ENCODE measurements around the gene PALLD. TPM values are rescaled to one million over a fixed set of nuclear protein-coding genes. Genes with fewer than 3 reads are reported as not detected.

Gene PALLD
- total RNA-seq, 1 donor from 2014 or later, result 69.2 TPM

GRCh38 chr4:168499241-168499640, 2.4 kb downstream of the PALLD start:
- Histone ChIP-seq H3K27me3 (ENCODE audit: control insufficient read depth, insufficient read depth, low read length) (no peaks in the 10 kb centered on the region), H3K36me3 (ENCODE audit: control insufficient read depth, insufficient read depth, low read length) (no peaks in the 10 kb centered on the region), H3K4me3 (ENCODE audit: low read depth, low read length) (no peak overlapping the region)
- DNase-seq (ENCODE audit: low read depth), result no peak
- no peak for TF ChIP-seq CTCF (IDR thresholded peaks at IDR 0.05; ENCODE audit: insufficient read depth, low read length, severe bottlenecking)
- FAIRE-seq, result no peak

GRCh38 chr4:168501407-168501806, 4.6 kb downstream of the PALLD start:
- DNase-seq (ENCODE audit: low read depth), result peak; percentile 89

GRCh38 chr4:168502861-168503260, 6.0 kb downstream of the PALLD start:
- FAIRE-seq (peak; percentile 80), DNase-seq (ENCODE audit: low read depth) (no peak)
- Histone ChIP-seq H3K36me3 (ENCODE audit: control insufficient read depth, insufficient read depth, low read length) (no peaks in the 10 kb centered on the region), H3K4me3 (ENCODE audit: low read depth, low read length) (no peak overlapping the region), H3K27me3 (ENCODE audit: control insufficient read depth, insufficient read depth, low read length) (no peaks in the 10 kb centered on the region)
- TF ChIP-seq CTCF (IDR thresholded peaks at IDR 0.05; ENCODE audit: insufficient read depth, low read length, severe bottlenecking), result no peak

More at GRCh38 chr4:168501407-168501806, 4.6 kb downstream of the PALLD start:
- Histone ChIP-seq H3K4me3 (ENCODE audit: low read depth, low read length) (no peak overlapping the region), H3K27me3 (ENCODE audit: control insufficient read depth, insufficient read depth, low read length) (no peaks in the 10 kb centered on the region), H3K36me3 (ENCODE audit: control insufficient read depth, insufficient read depth, low read length) (no peaks in the 10 kb centered on the region)
- FAIRE-seq, result peak; percentile 43
- no peak for TF ChIP-seq CTCF (IDR thresholded peaks at IDR 0.05; ENCODE audit: insufficient read depth, low read length, severe bottlenecking)

GRCh38 chr4:168503652-168504362, 7.0 kb downstream of the PALLD start:
- DNase-seq (ENCODE audit: low read depth) (peak; percentile 86), FAIRE-seq (no peak)
- no peak for TF ChIP-seq CTCF (IDR thresholded peaks at IDR 0.05; ENCODE audit: insufficient read depth, low read length, severe bottlenecking)
- no peak overlapping the region for H3K4me3 ChIP-seq (ENCODE audit: low read depth, low read length)
- no peaks in the 10 kb centered on the region for H3K36me3 ChIP-seq (ENCODE audit: control insufficient read depth, insufficient read depth, low read length)
- H3K27me3 ChIP-seq (ENCODE audit: control insufficient read depth, insufficient read depth, low read length), result no peaks in the 10 kb centered on the region

GRCh38 chr4:168504526-168504925, 7.7 kb downstream of the PALLD start:
- FAIRE-seq (no peak), DNase-seq (ENCODE audit: low read depth) (no peak)
- Histone ChIP-seq H3K36me3 (ENCODE audit: control insufficient read depth, insufficient read depth, low read length) (no peaks in the 10 kb centered on the region), H3K4me3 (ENCODE audit: low read depth, low read length) (no peak overlapping the region), H3K27me3 (ENCODE audit: control insufficient read depth, insufficient read depth, low read length) (no peaks in the 10 kb centered on the region)
- no peak for TF ChIP-seq CTCF (IDR thresholded peaks at IDR 0.05; ENCODE audit: insufficient read depth, low read length, severe bottlenecking)

GRCh38 chr4:168506014-168506413, 9.2 kb downstream of the PALLD start:
- Histone ChIP-seq H3K4me3 (ENCODE audit: low read depth, low read length) (no peak overlapping the region), H3K36me3 (ENCODE audit: control insufficient read depth, insufficient read depth, low read length) (no peaks in the 10 kb centered on the region), H3K27me3 (ENCODE audit: control insufficient read depth, insufficient read depth, low read length) (no peaks in the 10 kb centered on the region)
- FAIRE-seq, result no peak
- DNase-seq (ENCODE audit: low read depth), result no peak
- TF ChIP-seq CTCF (IDR thresholded peaks at IDR 0.05; ENCODE audit: insufficient read depth, low read length, severe bottlenecking), result no peak
